Vagina (tissue), 2 donors: Measurements from ENCODE around the gene WDR7. TPM values are rescaled to one million over a fixed set of nuclear protein-coding genes. Genes with fewer than 3 reads are reported as not detected.

Source experiments
- DNase-seq, 2 donors: peaks; one replicate each; pipeline ENCODE4 v3.0.0-alpha.2; 2017; ENCODE audit errors: extremely low spot score in 2 of 2
- H3K27ac ChIP-seq: fragments of 200-600 bp; sonication (generic); one replicate; pipeline ENCODE4 v1.5.1; 2019
- H3K27me3 ChIP-seq: fragments of 200-600 bp; sonication (generic); one replicate; pipeline ENCODE4 v1.5.1; 2019
- H3K36me3 ChIP-seq, 2 donors: fragments of 200-600 bp; sonication (generic); one replicate each; pipeline ENCODE4 v1.5.1; 2017 to 2019
- H3K4me1 ChIP-seq: fragments of 200-600 bp; sonication (generic); one replicate; pipeline ENCODE4 v1.5.1; 2019
- H3K4me3 ChIP-seq, 2 donors: fragments of 200-600 bp; sonication (generic); 1 replicate in 1 of 2; 2 replicates in 1 of 2; pipeline ENCODE4 v1.5.1; 2016 to 2019
- H3K9me3 ChIP-seq: fragments of 200-600 bp; sonication (generic); one replicate; pipeline ENCODE4 v1.5.1; 2019
- POLR2A ChIP-seq, 2 donors: fragments of 450-650 bp; IDR thresholded peaks; one replicate each; pipeline ENCODE4 v1.6.1; 2017; ENCODE audit warnings: antibody characterized with exemption in 2 of 2, mild to moderate bottlenecking in 2 of 2, moderate library complexity in 2 of 2
- POLR2AphosphoS5 ChIP-seq, 2 donors: sonication (generic); formaldehyde crosslinking; IDR thresholded peaks; one replicate each; pipeline ENCODE4 v1.9.0; 2017; ENCODE audit warnings: antibody characterized with exemption in 2 of 2, mild to moderate bottlenecking in 2 of 2, low read depth in 1 of 2; ENCODE audit not compliant: insufficient read depth in 1 of 2
- intact Hi-C: fragments of 100-400 bp; cut with DNase I; formaldehyde crosslinking; loops from one replicate; pipeline ENCODE4 v1.15.1; 2023
- total RNA-seq: library from RNA; depleted of rRNA; stranded (reverse); fragments of >200 nt; gene quantifications from one replicate; pipeline ENCODE4 v1.2.3, GENCODE V29; 2016
- TF ChIP-seq, protein P1 (sequence below), 3 experiments: fragments of 450-650 bp in 2 of 3; fragments of 200-600 bp in 1 of 3; sonication (generic) in 1 of 3; IDR thresholded peaks; one replicate each; pipeline ENCODE4 v1.5.1; 2017 to 2019; ENCODE audit warnings: antibody characterized with exemption in 3 of 3, mild to moderate bottlenecking in 2 of 3, moderate library complexity in 2 of 3

WDR7 gene
- total RNA-seq, 1 donor from 2014 or later, result 26.3 TPM

DNA sequence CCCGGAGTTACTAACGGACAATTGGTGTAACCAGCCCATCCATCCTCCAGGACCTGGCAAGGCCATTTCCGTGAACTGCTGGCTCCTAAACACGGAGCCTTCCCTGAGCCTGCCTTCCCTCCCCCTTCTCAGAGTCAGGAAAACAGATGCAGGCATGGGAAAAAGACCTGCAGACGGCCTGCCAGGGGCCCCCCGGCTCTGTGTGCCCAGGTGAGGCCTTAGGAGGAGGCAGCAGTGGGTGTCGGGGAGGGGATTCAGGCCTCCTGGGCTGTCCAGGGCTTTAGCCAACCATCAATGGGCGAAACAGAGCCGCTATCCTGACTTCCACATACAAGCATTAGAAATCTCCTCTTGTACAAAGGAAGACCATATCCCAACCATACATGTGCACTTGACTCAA lies 427.5 kb downstream of the WDR7 start:
- Histone ChIP-seq H3K27me3 (no peaks in the 10 kb centered on the region), H3K4me1 (no peaks in the 10 kb centered on the region), H3K4me3 (no peak overlapping the region), H3K36me3 (no peaks in the 10 kb centered on the region), H3K9me3 (no peaks in the 10 kb centered on the region), H3K27ac (no peak overlapping the region)
- intact Hi-C loops, result no loop called here
- DNase-seq, result no peak
- TF ChIP-seq POLR2AphosphoS5 (IDR thresholded peaks at IDR 0.05; ENCODE audit: insufficient read depth in 1 of 2, low read depth in 1 of 2) (no peak), POLR2A (IDR thresholded peaks at IDR 0.05) (no peak)

DNA sequence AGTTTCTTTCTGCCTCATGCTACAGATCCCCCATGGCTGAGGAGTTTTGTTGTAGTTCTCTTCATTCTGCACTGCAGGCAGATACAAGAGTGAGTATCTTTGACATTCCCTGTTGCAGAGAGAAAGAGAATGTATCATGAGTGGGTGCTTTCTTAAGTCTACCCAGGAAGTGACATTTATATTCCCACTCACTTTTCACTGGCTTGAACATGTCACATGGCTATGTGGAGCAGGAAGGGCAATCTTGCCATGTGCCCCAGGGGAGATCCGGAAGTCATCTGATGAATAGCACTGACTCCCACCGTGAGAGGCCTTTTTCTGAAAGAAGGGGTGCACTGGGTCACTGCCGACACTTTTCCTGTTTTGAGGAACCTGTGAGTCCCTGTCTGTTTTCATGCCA lies 429.3 kb downstream of the WDR7 start:
- no peaks in the 10 kb centered on the region for H3K9me3 ChIP-seq
- no peak overlapping the region for H3K27ac ChIP-seq
- intact Hi-C loops, result no loop called here
- H3K4me1 ChIP-seq, result no peaks in the 10 kb centered on the region
- DNase-seq, result no peak
- TF ChIP-seq, protein P1, sequence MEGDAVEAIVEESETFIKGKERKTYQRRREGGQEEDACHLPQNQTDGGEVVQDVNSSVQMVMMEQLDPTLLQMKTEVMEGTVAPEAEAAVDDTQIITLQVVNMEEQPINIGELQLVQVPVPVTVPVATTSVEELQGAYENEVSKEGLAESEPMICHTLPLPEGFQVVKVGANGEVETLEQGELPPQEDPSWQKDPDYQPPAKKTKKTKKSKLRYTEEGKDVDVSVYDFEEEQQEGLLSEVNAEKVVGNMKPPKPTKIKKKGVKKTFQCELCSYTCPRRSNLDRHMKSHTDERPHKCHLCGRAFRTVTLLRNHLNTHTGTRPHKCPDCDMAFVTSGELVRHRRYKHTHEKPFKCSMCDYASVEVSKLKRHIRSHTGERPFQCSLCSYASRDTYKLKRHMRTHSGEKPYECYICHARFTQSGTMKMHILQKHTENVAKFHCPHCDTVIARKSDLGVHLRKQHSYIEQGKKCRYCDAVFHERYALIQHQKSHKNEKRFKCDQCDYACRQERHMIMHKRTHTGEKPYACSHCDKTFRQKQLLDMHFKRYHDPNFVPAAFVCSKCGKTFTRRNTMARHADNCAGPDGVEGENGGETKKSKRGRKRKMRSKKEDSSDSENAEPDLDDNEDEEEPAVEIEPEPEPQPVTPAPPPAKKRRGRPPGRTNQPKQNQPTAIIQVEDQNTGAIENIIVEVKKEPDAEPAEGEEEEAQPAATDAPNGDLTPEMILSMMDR (IDR thresholded peaks at IDR 0.05), result no peak
- TF ChIP-seq POLR2AphosphoS5 (IDR thresholded peaks at IDR 0.05; ENCODE audit: insufficient read depth in 1 of 2, low read depth in 1 of 2), result no peak
- TF ChIP-seq POLR2A (IDR thresholded peaks at IDR 0.05), result no peak
- H3K36me3 ChIP-seq, result no peaks in the 10 kb centered on the region
- H3K27me3 ChIP-seq, result no peaks in the 10 kb centered on the region
- no peak overlapping the region for H3K4me3 ChIP-seq

DNA sequence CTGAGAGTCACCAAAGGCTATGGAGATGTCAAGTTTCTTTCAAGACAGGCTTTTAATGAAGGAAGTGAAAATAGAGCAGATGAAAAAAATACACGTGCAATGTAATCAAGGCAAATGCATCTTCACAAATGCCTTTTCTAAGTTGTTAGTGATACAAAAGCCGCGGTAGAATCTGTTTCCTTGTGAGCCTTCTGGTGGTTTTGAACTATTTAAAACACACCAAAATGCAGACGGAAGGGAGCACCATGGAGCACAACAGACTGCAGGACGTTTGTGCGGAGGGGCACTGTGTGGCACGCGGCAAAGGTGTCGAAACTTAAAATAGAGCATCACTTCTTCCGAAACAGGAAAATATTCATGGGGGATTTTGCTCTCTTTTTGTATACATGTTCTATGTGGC lies 430.7 kb downstream of the WDR7 start:
- DNase-seq, result no peak
- no peaks in the 10 kb centered on the region for H3K36me3 ChIP-seq
- H3K4me1 ChIP-seq, result no peaks in the 10 kb centered on the region
- intact Hi-C loops, result no loop called here
- H3K9me3 ChIP-seq, result no peaks in the 10 kb centered on the region
- no peaks in the 10 kb centered on the region for H3K27me3 ChIP-seq
- H3K27ac ChIP-seq, result no peak overlapping the region
- TF ChIP-seq, protein P1 (IDR thresholded peaks at IDR 0.05), result no peak
- no peak for TF ChIP-seq POLR2A (IDR thresholded peaks at IDR 0.05)
- no peak for TF ChIP-seq POLR2AphosphoS5 (IDR thresholded peaks at IDR 0.05; ENCODE audit: insufficient read depth in 1 of 2, low read depth in 1 of 2)
- H3K4me3 ChIP-seq, result no peak overlapping the region

DNA sequence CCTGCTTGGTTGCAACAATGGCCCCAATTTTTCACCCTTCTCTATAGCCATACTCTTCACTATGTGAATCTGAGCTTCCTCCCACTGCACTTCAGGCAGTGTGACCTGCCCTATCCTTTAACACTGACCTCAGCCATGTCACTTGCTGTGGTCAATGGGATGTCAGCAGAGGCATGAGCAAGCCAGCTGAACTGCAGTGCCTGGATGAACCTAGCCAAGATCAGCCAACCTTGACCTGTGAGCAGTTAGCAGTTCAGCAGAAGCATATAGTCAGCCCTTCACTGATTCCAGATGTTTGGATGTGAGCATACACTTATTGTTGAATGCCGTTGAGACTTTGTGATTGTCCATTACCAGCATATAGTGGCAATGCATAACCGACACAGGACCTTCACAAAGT lies 432.3 kb downstream of the WDR7 start:
- H3K4me3 ChIP-seq, result no peak overlapping the region
- H3K36me3 ChIP-seq, result no peaks in the 10 kb centered on the region
- H3K27ac ChIP-seq, result no peak overlapping the region
- intact Hi-C loops, result no loop called here
- H3K4me1 ChIP-seq, result no peaks in the 10 kb centered on the region
- TF ChIP-seq POLR2A (IDR thresholded peaks at IDR 0.05) (no peak), POLR2AphosphoS5 (IDR thresholded peaks at IDR 0.05; ENCODE audit: insufficient read depth in 1 of 2, low read depth in 1 of 2) (no peak)
- TF ChIP-seq, protein P1 (IDR thresholded peaks at IDR 0.05), result no peak
- DNase-seq, result peak in 1 of 2 donors; percentile 64
- H3K9me3 ChIP-seq, result no peaks in the 10 kb centered on the region
- no peaks in the 10 kb centered on the region for H3K27me3 ChIP-seq

DNA sequence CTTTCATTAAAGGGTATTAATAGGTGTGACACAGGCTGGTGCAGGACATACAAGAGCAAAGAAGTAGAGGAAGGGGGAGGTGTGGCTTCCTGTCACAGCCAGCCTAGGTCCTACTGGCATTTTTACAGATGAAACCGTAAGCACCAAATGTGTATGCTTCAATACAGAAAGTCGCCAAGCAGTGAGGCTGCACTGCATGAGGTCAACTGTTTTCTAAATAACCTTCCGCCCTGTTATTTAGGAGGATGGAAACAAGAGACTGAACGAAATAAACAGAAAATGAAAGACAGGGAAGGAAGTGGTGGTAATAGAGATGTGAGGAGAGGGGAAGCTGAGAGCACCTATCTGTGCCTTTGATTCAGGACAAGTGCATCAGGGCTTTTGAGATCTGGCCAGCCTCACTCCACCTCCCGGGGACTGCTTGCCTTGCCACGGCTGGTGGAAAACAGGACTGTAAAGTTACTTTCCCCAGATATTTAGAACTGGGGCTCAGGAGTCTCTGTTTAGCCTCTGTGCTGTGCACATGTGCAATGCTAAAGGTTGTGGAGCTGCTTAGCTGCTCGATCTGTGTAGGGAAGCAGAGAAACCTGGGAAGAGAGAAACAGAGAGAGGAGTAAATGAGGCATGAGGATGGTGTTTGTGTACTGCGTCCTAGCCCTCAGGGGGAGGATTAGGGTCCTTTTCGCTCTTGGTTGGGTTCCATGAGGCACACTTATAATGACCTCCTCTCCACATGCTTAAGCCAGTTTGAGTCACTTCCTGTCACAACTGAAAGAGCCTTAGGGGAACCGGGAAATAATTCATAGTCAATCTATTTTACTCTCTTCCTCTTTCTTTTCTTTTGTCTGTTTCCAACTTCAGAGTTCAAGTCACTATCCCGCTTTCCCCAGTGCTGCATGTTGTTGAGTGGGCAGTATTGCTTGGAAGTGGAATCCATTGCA lies 433.4 kb downstream of the WDR7 start:
- TF ChIP-seq POLR2A (IDR thresholded peaks at IDR 0.05), result no peak
- TF ChIP-seq POLR2AphosphoS5 (IDR thresholded peaks at IDR 0.05; ENCODE audit: insufficient read depth in 1 of 2, low read depth in 1 of 2), result no peak
- TF ChIP-seq, protein P1 (IDR thresholded peaks at IDR 0.05), result no peak
- Histone ChIP-seq H3K27me3 (no peaks in the 10 kb centered on the region), H3K27ac (no peak overlapping the region), H3K4me1 (no peaks in the 10 kb centered on the region), H3K4me3 (no peak overlapping the region), H3K9me3 (no peaks in the 10 kb centered on the region), H3K36me3 (no peaks in the 10 kb centered on the region)
- peak in 1 of 2 donors; percentile 49 for DNase-seq
- intact Hi-C loops, result no loop called here
